CD4-positive, alpha-beta T cell (primary cell): ENCODE measurements around the gene BCHE. TPM values are rescaled to one million over a fixed set of nuclear protein-coding genes. Genes with fewer than 3 reads are reported as not detected.

Source experiments
- ATAC-seq: fragments of 200-7000 bp; cut with Tn5 transposase; one replicate; pipeline ENCODE4 v1.10.0; 2022; ENCODE audit warnings: mild to moderate bottlenecking; ENCODE audit not compliant: poor library complexity
- CTCF ChIA-PET: fragments of 350-600 bp; sonication (Branson Sonifier 250); formaldehyde crosslinking; loops from one replicate; lab custom pipeline; 2021; ENCODE audit warnings: antibody characterized with exemption, inconsistent platforms; lab: Charles Lee
- POLR2A ChIA-PET: fragments of 350-600 bp; sonication (Branson Sonifier 250); formaldehyde crosslinking; loops from one replicate; lab custom pipeline; 2021; ENCODE audit warnings: antibody characterized with exemption, inconsistent platforms; lab: Charles Lee
- DNase-seq, 14 experiments: peaks; one replicate each; pipeline ENCODE4 v3.0.0-alpha.2; 2013 to 2020; ENCODE audit warnings: mixed read lengths in 2 of 14
- H3K27ac ChIP-seq, 2 donors: one replicate each; pipeline versions ENCODE4 v1.5.1 to v1.7.0; 2013; ENCODE audit warnings: low read length in 2 of 2, low read depth in 1 of 2, mild to moderate bottlenecking in 1 of 2
- H3K27me3 ChIP-seq, 2 experiments: 1 replicate in 1 of 2; 2 replicates in 1 of 2; pipeline versions ENCODE4 v1.6.1 to v1.7.0; 2013; ENCODE audit warnings: low read length in 2 of 2, control low read depth in 1 of 2, mild to moderate bottlenecking in 1 of 2, moderate library complexity in 1 of 2; ENCODE audit not compliant: insufficient read depth in 2 of 2, control insufficient read depth in 1 of 2
- H3K36me3 ChIP-seq: one replicate; pipeline ENCODE4 v1.6.1; 2013; ENCODE audit warnings: low read length, control low read depth; ENCODE audit not compliant: insufficient read depth
- H3K4me1 ChIP-seq: one replicate; pipeline ENCODE4 v1.6.1; 2013; ENCODE audit warnings: low read length, control low read depth; ENCODE audit not compliant: insufficient read depth
- H3K4me3 ChIP-seq: one replicate; pipeline ENCODE4 v1.5.1; 2013; ENCODE audit warnings: mild to moderate bottlenecking, low read length, moderate library complexity
- H3K9me3 ChIP-seq, 2 experiments: 1 replicate in 1 of 2; 2 replicates in 1 of 2; pipeline versions ENCODE4 v1.6.1 to v1.7.0; 2013; ENCODE audit warnings: low read length in 2 of 2, mild to moderate bottlenecking in 2 of 2, control low read depth in 1 of 2, moderate library complexity in 1 of 2; ENCODE audit not compliant: control insufficient read depth in 1 of 2, insufficient read depth in 1 of 2
- H3K27ac Mint-ChIP-seq: one replicate; pipeline ENCODE4 v1.8.0; 2020; ENCODE audit warnings: mixed read lengths
- H3K27me3 Mint-ChIP-seq: one replicate; pipeline ENCODE4 v1.8.0; 2021; ENCODE audit warnings: mixed read lengths
- H3K36me3 Mint-ChIP-seq: one replicate; pipeline ENCODE4 v1.8.0; 2021; ENCODE audit warnings: low read depth, mixed read lengths
- H3K4me1 Mint-ChIP-seq: one replicate; pipeline ENCODE4 v1.8.0; 2021; ENCODE audit warnings: low read depth, mixed read lengths
- H3K4me3 Mint-ChIP-seq: one replicate; pipeline ENCODE4 v1.8.0; 2020; ENCODE audit warnings: mild to moderate bottlenecking, mixed read lengths
- H3K9me3 Mint-ChIP-seq: one replicate; pipeline ENCODE4 v1.8.0; 2020; ENCODE audit warnings: mixed read lengths
- CTCF ChIP-seq: fragments of 200-600 bp; IDR thresholded peaks from one replicate; pipeline ENCODE4 v1.8.0; 2022; ENCODE audit warnings: antibody characterized with exemption, mild to moderate bottlenecking
- intact Hi-C, 2 experiments: fragments of 100-400 bp; cut with DNase I in 1 of 2; cut with micrococcal nuclease in 1 of 2; formaldehyde crosslinking; loops; one replicate each; pipeline versions ENCODE4 v1.15.1 to v1.9.0; 2023 to 2025; cut with DNase I, micrococcal nuclease
- total RNA-seq, 174 experiments: library from RNA in 2 of 174; stranded (reverse) in 2 of 174; gene quantifications; one replicate each; pipeline ENCODE4 v1.2.3 and lab custom pipeline; 2021 to 2026

Gene BCHE
- total RNA-seq, 2 experiments from 2014 or later: not detected

GRCh38 chr3:165778456-165778855 lies 58.8 kb downstream of the BCHE start:
- no peaks in the 10 kb centered on the region for H3K9me3 Mint-ChIP-seq
- H3K36me3 Mint-ChIP-seq: no peaks in the 10 kb centered on the region
- H3K4me1 ChIP-seq: no peaks in the 10 kb centered on the region
- DNase-seq (no peak), ATAC-seq (no peak)
- POLR2A ChIA-PET: no interaction called here
- no peak for TF ChIP-seq CTCF
- H3K27me3 ChIP-seq: no peaks in the 10 kb centered on the region
- H3K4me3 Mint-ChIP-seq: no peak overlapping the region
- no peak overlapping the region for H3K27ac Mint-ChIP-seq
- H3K4me1 Mint-ChIP-seq: no peaks in the 10 kb centered on the region
- H3K27ac ChIP-seq: no peak overlapping the region
- no peaks in the 10 kb centered on the region for H3K36me3 ChIP-seq
- no peaks in the 10 kb centered on the region for H3K27me3 Mint-ChIP-seq
- H3K4me3 ChIP-seq: no peak overlapping the region
- intact Hi-C loops: no loop called here
- no peaks in the 10 kb centered on the region for H3K9me3 ChIP-seq
- CTCF ChIA-PET: no interaction called here

GRCh38 chr3:165775824-165776223 lies 61.4 kb downstream of the BCHE start:
- intact Hi-C loops: no loop called here
- no peak for TF ChIP-seq CTCF
- no peak for ATAC-seq
- ChIA-PET CTCF (no interaction called here), POLR2A (no interaction called here)
- H3K27me3 ChIP-seq: no peaks in the 10 kb centered on the region
- H3K27ac Mint-ChIP-seq: no peak overlapping the region
- H3K4me3 ChIP-seq: no peak overlapping the region
- H3K9me3 ChIP-seq: no peaks in the 10 kb centered on the region
- no peaks in the 10 kb centered on the region for H3K9me3 Mint-ChIP-seq
- DNase-seq: no peak
- no peaks in the 10 kb centered on the region for H3K4me1 Mint-ChIP-seq
- no peaks in the 10 kb centered on the region for H3K27me3 Mint-ChIP-seq
- no peaks in the 10 kb centered on the region for H3K36me3 Mint-ChIP-seq
- no peak overlapping the region for H3K27ac ChIP-seq
- no peak overlapping the region for H3K4me3 Mint-ChIP-seq
- no peaks in the 10 kb centered on the region for H3K36me3 ChIP-seq
- H3K4me1 ChIP-seq: no peaks in the 10 kb centered on the region

- Mint-ChIP-seq H3K9me3 (peaks cover 3% of the 10 kb centered on the region), H3K4me1 (no peaks in the 10 kb centered on the region), H3K27me3 (no peaks in the 10 kb centered on the region), H3K27ac (no peak overlapping the region), H3K36me3 (no peaks in the 10 kb centered on the region), H3K4me3 (no peak overlapping the region)
- H3K27me3 ChIP-seq: no peaks in the 10 kb centered on the region
- no peak for ATAC-seq
- intact Hi-C loops: no loop called here
- CTCF ChIA-PET: no interaction called here
- H3K4me1 ChIP-seq: no peaks in the 10 kb centered on the region
- no peak overlapping the region for H3K27ac ChIP-seq
- POLR2A ChIA-PET: no interaction called here
- peaks cover 0 to 3% of the 10 kb centered on the region in 2 experiments for H3K9me3 ChIP-seq
- DNase-seq: no peak
- no peak overlapping the region for H3K4me3 ChIP-seq
- TF ChIP-seq CTCF: no peak
- H3K36me3 ChIP-seq: no peaks in the 10 kb centered on the region
Measured at GRCh38 chr3:165770781-165771180, 66.4 kb downstream of the BCHE start.
